PC-9 (cell line): ENCODE results near the gene USP3.

Source experiments
- CTCF ChIP-seq: fragments of 200-600 bp; sonication (generic); conservative IDR thresholded peaks from 2 replicates; pipeline ENCODE4 v1.6.1; 2017; ENCODE audit warnings: mixed run types, antibody characterized with exemption, mild to moderate bottlenecking, moderate library complexity
- EZH2 ChIP-seq: fragments of 200-600 bp; sonication (generic); IDR thresholded peaks from 2 replicates; pipeline ENCODE4 v1.8.0; 2017; ENCODE audit warnings: antibody characterized with exemption, low read depth

- TF ChIP-seq CTCF (no peak), EZH2 (no peak)
These were observed 95.7 kb downstream of the USP3 start for GRCh38 chr15:63600001-63600615.
